ENCODE measurements around the gene ZNF425.
"Not testable (repeated sequence)": the region's sequence is repeated elsewhere in the genome, so short reads cannot be mapped to it uniquely, and the experiment has no call there.

Gene ZNF425

GRCh38 chr7:149130572-149131198 lies 4.6 kb upstream of the ZNF425 start:
- DNase-seq: no peak

DNA sequence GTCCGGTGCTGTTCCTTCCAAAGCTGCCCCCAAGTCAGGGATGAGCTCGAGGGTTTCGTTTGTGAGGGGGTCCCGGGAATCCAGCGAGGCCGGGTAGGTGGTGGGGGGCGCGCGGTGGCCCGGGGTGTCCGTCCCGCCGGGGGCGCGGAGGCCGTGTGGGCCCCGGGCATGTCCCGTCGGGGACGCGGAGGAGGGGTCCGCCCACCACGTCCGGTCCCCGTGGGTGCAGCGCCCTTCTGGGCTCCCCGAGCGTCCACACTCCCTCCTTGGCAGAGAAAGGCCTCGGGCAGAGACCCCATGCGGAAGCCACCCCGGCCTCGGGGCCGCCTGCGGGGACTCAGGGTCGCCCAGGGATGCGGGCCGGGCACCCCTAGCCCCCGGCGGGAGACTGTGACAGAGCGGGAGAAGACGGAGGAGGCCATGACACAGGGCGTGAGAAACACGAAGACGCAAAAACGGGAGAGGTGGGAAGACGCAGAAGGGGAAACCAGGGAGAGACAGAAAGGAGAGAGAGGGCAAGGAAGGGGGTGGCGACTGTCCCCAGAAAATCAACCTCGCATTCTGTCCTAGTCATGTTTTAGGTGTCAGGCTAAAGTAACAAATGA lies 640 bp upstream of the ZNF425 start:
- peak; percentile 53 for DNase-seq

DNA sequence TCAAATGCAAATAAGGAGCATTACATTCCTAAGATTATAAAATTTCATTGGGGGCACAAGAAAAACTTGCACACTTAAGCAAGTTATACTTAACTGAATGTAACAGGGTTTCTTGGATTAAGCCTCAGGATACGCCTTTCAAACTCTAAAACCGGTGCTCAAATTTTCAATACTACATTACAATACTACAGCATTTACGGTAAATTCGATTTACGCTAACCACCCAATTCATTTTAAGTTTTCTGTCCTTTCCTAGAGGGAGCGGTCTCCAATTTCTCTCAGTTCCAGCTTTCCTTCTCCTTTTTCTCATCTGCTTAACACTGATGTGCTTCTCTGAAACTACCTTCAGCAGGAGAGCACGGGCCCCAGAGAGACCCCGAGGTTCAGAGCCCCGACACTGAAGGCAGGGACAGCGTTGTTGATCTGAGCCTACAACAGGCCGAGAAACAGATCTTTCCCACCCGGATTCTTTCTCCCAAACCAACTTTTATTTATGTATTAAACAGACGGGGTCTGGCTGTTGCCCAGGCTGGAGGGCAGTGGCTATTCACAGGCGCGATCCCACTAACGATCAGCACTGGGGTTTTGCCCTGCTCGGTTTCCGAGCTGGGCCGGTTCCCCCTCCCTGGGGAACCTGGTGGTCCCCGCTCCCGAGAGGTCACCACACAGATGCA lies 798 bp downstream of the ZNF425 start:
- DNase-seq: no peak

DNA sequence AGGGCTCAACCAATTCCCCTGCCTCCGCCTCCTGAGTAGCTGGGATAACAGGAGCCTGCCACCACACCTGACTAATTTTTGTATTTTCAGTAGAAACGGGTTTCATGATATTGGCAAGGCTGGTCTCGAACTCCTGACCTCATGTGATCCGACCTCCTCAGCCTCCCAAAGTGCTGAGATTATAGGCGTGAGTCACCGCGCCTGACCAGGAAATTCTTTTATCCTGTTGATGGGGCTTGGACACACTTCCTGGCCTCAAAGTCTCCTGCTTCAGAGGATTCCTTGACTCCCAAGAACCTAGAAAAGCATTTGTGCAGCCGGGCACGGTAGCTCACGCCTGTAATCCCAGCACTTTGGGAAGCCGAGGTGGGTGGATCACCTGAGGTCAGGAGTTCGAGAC lies 16.2 kb downstream of the ZNF425 start:
- DNase-seq: no peak

DNA sequence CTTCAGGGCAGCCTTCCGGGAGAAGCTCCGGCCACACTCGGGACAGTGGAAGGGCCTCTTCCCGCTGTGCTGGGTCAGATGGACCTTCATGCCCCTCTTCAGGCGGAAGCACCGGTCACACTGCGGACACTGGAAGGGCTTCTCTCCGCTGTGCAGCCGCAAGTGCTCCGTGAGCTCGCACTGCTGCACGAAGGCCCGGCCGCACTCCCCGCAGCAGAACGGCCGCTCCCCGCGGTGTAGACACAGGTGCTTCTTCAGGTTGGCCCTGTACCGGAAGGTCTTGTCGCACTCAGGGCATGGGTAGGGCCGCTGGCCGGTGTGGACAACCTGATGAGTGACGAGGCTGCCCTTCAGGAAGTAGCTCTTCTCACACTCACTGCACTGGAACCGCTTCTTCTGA lies 21.4 kb downstream of the ZNF425 start:
- no peak for DNase-seq

- DNase-seq: no peak
Observed at GRCh38 chr7:149104214-149104613, 21.9 kb downstream of the ZNF425 start.

DNA sequence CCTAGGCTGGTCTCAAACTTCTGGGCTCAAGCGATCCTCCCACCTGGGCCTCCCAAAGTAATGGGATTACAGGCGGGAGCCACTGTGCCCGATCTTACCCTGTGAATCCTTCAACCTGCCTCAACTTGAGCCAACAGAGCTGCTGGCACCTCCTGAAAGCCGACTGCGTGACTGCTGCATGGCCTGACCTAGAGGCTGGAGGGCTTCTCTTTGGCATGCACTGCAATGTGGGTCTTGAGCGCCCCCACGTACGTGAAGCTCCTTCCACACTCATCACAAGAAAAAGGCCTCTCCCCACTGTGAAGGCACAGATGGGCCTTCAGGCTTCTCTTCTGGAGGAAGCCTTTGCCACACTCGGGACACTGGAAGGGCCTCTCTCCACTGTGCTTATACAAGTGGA lies 22.7 kb downstream of the ZNF425 start:
- no peak for DNase-seq

- no peak for DNase-seq
Observed at GRCh38 chr7:149102666-149103065, 23.5 kb downstream of the ZNF425 start.

DNA sequence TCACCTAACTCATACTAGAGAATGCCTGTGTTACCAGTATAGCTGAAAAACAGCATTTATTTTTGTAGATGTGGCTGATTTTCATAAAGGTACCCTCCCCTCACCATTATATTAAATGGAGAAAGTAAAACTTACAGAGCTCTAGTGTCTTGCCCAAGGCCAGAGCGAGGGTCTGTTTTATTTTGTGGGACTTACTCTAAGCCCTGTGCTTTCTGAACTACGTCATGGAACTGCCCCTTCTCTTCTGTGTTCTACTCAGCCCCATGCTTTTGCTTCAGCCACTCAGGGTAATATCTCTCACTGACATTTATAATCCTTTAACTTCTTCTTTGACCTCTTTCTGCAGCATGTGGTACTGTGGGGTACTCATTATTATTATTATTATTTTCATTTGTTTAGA lies 25.3 kb downstream of the ZNF425 start:
- DNase-seq: no peak

DNA sequence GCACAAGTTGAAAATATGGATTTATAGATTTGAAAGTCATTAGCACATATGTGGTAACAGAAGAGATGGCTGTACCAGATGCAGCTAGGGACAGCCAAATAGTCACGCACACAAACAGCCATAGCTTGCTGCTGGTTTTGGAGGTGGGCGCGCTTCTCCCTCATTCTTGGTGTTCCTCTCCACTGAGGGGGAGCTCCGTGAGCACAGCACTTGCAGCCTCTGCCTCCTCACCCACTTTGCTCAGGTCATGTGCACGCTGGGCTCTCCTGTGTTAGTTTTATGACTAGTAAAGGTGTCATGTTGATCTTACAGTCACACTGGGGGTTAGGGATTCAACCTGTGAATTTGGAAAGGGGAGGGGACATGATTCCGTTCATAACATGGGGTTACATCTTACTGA lies 27.1 kb downstream of the ZNF425 start:
- DNase-seq: no peak

- no peak for DNase-seq
Observed at GRCh38 chr7:149097088-149097487, 29.0 kb downstream of the ZNF425 start.

- no peak for DNase-seq
Observed at GRCh38 chr7:149093228-149093627, 32.9 kb downstream of the ZNF425 start.

- not testable (repeated sequence) for DNase-seq
Observed at GRCh38 chr7:149092244-149092643, 33.9 kb downstream of the ZNF425 start.

- DNase-seq: peak; percentile 86
Observed at GRCh38 chr7:149090397-149091195, 35.5 kb downstream of the ZNF425 start, which contains the start of gene ZNF786. TSS of gene ZNF786 (minus strand) at chr7:149090718. CDS start at chr7:149090640, 78 bp downstream.

DNA sequence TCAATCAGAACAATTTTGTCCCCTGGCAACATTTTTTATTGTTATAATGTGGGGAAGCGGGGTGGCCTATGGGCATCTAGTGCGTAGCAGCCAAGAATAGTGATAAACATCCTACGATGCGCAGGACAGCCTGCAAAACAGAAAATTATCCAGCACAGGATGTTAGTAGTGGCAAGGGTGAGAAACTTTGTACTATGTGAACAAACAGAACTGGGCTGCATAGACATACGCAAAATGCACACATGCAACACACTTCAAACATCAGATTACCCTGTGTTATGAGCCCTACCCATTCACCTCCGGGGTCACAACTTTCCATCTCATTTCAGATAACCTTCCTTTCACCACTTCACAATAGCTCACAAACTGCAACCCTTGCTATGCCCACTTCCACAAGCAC lies 38.7 kb downstream of the ZNF425 start:
- DNase-seq: no peak

DNA sequence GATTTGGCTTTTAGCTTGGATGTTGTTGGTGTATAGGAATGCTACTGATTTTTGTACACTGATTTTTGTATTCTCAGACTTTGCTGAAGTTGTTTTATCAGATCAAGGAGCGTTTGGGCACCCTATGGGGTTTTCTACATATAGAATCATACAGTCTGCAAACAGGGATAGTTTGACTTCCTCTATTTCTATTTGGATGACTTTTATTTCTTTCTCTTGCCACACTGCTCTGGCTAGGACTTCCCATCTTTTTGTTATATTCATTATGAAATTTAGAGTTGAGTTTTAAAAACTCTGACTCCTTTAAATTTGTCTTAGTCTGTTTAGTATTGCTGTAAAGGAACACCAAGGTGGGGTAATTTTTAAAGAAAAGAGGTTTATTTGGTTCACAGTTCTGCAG lies 40.3 kb downstream of the ZNF425 start:
- no peak for DNase-seq

DNA sequence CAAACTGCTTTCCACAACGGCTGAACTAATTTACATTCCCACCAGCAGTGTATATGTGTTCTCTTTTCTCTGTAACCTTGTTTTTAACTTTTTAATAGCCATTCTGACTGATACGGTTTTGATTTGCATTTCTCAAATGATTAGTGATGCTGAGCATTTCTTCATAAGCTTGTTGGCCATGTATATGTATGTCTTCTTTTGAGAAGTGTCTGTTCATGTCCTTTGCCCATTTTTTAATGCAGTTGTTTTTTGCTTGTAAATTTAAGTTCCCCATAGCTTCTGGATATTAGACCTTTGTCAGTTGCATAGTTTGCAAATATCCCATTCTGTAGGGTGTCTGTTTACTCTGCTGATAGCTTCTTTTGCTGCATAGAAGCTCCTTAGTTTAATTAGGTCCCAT lies 41.7 kb downstream of the ZNF425 start:
- no peak for DNase-seq

DNA sequence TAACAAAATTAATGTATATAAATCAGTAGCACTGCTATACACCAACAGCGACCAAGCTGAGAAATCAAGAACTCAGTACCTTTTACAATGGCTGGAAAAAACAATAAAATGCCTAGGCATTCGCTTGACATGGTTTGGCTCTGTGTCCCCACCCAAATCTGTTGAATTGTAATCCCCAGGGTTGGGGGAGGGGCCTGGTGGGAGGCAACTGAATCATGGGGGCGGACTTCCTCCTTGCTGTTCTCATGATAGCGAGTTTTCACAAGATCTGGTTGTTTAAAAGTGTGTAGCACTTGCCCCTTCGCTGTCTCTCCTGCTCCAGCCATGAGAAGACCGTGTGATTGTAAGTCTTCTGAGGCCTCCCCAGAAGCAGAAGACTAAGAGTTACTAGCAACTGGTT lies 44.2 kb downstream of the ZNF425 start:
- no peak for DNase-seq

- no peak for DNase-seq
Observed at GRCh38 chr7:149077594-149077993, 48.5 kb downstream of the ZNF425 start.

DNA sequence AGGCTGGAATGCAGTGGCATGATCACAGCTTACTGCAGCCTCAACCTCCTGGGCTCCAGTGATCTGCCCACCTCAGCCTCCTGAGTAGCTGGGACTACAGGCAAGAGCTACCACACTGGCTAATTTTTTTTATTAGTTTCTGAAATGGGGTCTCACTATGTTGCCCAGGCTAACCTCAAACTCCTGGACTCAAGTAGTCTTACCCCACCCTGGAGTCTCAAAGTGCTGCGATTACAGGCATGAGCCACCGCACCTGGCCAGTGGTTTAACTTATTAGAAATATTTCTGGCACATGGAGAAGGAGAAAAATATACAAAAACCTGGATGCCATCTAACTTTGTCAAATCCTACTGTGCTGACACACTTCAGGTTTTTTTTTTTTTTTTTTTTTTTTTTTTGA lies 50.8 kb downstream of the ZNF425 start:
- DNase-seq: no peak

DNA sequence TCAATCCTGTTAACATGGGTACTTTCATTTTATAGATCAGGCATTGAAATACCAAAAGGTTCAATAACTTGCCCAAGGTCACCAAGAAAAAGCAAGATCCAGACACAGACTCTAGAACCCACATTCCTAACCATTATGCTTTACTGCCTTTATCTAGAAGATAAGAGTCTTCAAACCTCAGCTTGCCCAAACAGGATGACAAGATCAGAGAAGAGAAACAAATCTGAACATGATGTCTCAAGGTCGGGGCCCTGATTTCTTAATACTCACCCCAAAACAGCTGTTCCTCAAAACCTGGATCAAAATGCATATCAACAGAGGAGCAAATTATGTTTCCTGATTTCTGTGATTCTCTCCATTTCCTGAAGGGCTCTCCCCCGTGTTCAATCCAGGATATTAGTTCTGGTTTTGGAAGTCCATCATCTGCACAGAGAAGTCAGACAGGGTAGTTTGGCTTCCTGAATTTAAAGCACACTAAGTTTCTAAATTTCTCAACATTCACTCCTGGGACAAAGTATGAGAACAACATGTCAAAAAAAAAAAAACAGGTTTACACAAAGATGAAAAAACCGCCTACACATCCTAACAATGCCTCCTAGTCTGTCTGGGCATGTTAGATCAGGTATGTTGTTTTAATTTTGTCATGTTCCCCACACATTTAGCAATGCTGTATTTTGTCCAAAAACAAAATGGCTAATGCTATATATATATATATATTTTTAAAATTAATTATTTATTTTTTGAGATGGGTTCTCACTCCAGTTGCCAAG lies 51.8 kb downstream of the ZNF425 start:
- DNase-seq: no peak

DNA sequence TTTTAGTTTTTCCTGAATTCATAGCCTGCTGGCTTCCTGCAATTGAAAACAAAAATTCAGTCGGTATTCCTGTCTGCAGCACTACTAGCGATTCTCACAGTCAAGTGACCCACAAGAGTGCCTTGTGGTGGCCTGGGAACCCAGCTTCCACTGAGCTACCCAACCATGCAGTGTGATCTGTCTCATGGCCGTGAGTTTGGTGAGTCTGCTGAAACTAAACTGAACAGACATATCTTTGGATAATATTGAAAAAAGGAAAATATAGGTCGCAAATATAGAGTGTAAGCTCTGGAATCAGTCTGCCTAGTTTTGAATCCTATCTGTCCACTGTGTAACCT lies 53.7 kb downstream of the ZNF425 start:
- no peak for DNase-seq
